K562 (cell line): ENCODE measurements around the gene SPAG4. TPM values are rescaled to one million over a fixed set of nuclear protein-coding genes. Genes with fewer than 3 reads are reported as not detected.

Experiments
- CBX3 ChIP-seq, 2 experiments: IDR thresholded peaks; 1 replicate in 1 of 2; 2 replicates in 1 of 2; pipeline ENCODE4 v1.6.1; 2012; ENCODE audit warnings: inconsistent platforms in 2 of 2, low read length in 2 of 2, borderline replicate concordance in 1 of 2, control low read depth in 1 of 2
- FOXM1 ChIP-seq, 2 experiments: fragments of 450-650 bp in 1 of 2; sonication (generic) in 1 of 2; formaldehyde crosslinking in 1 of 2; IDR thresholded peaks; 2 replicates each; pipeline versions ENCODE4 v1.6.1 to v1.9.0; 2017 to 2022; ENCODE audit warnings: low read depth in 2 of 2, mild to moderate bottlenecking in 2 of 2, missing genetic modification reagents in 1 of 2, moderate library complexity in 1 of 2
- HDAC1 ChIP-seq, 2 experiments: fragments of 450-650 bp; IDR thresholded peaks; 2 replicates each; pipeline ENCODE4 v1.6.1; 2016 to 2017; ENCODE audit warnings: inconsistent platforms in 1 of 2, mild to moderate bottlenecking in 1 of 2, moderate library complexity in 1 of 2
- ILK ChIP-seq: fragments of 450-650 bp; IDR thresholded peaks from 2 replicates; pipeline ENCODE4 v1.6.1; 2016; ENCODE audit warnings: missing genetic modification characterization, low read depth, mild to moderate bottlenecking, missing compliant biosample characterization, moderate library complexity, borderline replicate concordance
- TEAD1 ChIP-seq, 2 experiments: fragments of 450-650 bp in 1 of 2; sonication (generic) in 1 of 2; formaldehyde crosslinking; IDR thresholded peaks; 2 replicates each; pipeline versions ENCODE4 v1.4.0 to v1.8.0; 2020 to 2022; ENCODE audit warnings: mild to moderate bottlenecking in 2 of 2, missing genetic modification reagents in 1 of 2
- ZNF263 ChIP-seq: sonication (generic); formaldehyde crosslinking; IDR thresholded peaks from 2 replicates; pipeline ENCODE4 v1.8.0; 2022; ENCODE audit warnings: mild to moderate bottlenecking, missing genetic modification reagents, borderline replicate concordance
- polyA plus RNA-seq, 8 experiments: library from polyadenylated mRNA; depleted of rRNA in 4 of 8; stranded (reverse) in 5 of 8; unstranded in 3 of 8; fragments of >200 nt; fragmentation: Nextera tagmentation in 2 of 8; fragmentation: Illumina TruSeq in 1 of 8; extraction: Ambion mirVana in 2 of 8; extraction: Trizol in 1 of 8; gene quantifications; 2 replicates each; pipeline versions ENCODE4 v1.2.1 to v1.2.3, GENCODE V29; 2011 to 2014; ENCODE audit warnings: inconsistent platforms in 1 of 8, missing spikeins in 1 of 8
- total RNA-seq, 7 experiments: library from RNA; depleted of rRNA in 6 of 7; stranded (reverse); fragments of >200 nt in 6 of 7; fragmentation: Illumina TruSeq in 2 of 7; extraction: Trizol in 2 of 7; gene quantifications; 2 replicates each; pipeline versions ENCODE4 v1.2.1 to v1.2.3, GENCODE V29; 2011 to 2021; ENCODE audit warnings: low replicate concordance in 1 of 7
- TF ChIP-seq, protein P1 (sequence below): fragments of 450-650 bp; formaldehyde crosslinking; IDR thresholded peaks from 2 replicates; pipeline ENCODE4 v1.4.0; 2020; ENCODE audit warnings: mild to moderate bottlenecking, mixed read lengths
- TF ChIP-seq, protein P2 (sequence below): IDR thresholded peaks from 2 replicates; pipeline ENCODE4 v1.6.1; 2011; ENCODE audit warnings: borderline replicate concordance, low read depth, mild to moderate bottlenecking, moderate library complexity, low read length; ENCODE audit not compliant: insufficient read depth, poor library complexity, severe bottlenecking
- TF ChIP-seq, protein P3 (sequence below), 2 experiments: fragments of 200-800 bp in 1 of 2; sonication (Bioruptor generic) in 1 of 2; sonication (generic) in 1 of 2; formaldehyde crosslinking in 1 of 2; IDR thresholded peaks in 1 of 2; conservative IDR thresholded peaks in 1 of 2; 2 replicates each; pipeline versions ENCODE4 v1.5.0 to v1.6.1; 2016 to 2020; ENCODE audit warnings: missing compliant biosample characterization in 1 of 2, missing genetic modification characterization in 1 of 2, missing genetic modification reagents in 1 of 2
- TF ChIP-seq, protein P4 (sequence below): sonication (generic); formaldehyde crosslinking; IDR thresholded peaks from 2 replicates; pipeline ENCODE4 v1.4.0; 2020; ENCODE audit warnings: mild to moderate bottlenecking, missing genetic modification reagents
- TF ChIP-seq, protein P5 (sequence below): fragments of 450-650 bp; IDR thresholded peaks from 2 replicates; pipeline ENCODE4 v1.6.1; 2016; ENCODE audit warnings: borderline replicate concordance
- TF ChIP-seq, protein P6 (sequence below): sonication (generic); formaldehyde crosslinking; IDR thresholded peaks from 2 replicates; pipeline ENCODE4 v1.8.0; 2022; ENCODE audit warnings: missing genetic modification reagents, mild to moderate bottlenecking, borderline replicate concordance

The SPAG4 gene
- total and polyA plus RNA-seq, 9 of the 15 experiments (the other 6 are each of a cell fraction or from before 2014, with no cell fraction given): 1.6 to 11.4 (median 4.6) TPM

DNA sequence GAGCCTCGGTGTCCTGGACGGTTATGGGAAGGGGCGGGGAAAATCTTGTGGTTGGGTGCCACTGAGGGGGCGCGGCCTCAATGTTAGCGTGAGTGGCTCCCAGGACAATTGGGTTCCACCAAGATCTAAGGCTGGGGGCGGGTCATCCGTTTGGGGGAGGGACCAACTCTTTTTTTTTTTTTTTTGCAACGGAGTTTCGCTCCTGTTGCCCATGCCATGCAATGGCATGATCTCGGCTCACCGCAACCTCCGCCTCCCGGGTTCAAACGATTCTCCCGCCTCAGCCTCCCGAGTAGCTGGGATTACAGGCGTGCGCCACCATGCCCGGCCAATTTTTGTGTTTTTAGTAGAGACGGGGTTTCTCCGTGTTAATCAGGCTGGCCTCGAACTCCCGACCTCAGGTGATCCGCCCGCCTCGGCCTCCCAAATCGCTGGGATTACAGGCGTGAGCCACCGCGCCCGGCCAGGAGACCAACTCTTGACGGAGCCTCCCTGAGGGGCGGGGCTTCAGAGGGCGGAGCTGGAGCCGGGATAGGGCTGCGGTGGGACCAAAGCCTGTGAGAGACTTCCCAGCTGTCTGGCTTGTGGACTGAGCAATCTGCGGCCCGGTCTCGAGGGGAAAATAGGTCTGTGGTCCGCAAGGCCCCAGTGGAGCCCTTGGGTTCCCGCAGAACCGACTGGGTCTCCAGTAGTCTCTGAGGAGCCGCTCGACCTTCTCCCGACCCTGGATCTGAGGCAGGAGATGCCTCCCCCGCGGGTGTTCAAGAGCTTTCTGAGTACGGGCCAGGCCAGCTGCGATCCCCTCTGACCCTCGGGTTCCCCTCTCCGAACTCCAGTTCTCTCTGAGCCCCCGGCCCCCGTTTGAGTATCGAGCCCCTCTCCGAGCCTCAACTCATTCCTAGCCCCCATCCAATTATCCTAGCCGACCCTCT, 1.1 kb downstream of the SPAG4 start (continued):
- TF ChIP-seq, protein P1, sequence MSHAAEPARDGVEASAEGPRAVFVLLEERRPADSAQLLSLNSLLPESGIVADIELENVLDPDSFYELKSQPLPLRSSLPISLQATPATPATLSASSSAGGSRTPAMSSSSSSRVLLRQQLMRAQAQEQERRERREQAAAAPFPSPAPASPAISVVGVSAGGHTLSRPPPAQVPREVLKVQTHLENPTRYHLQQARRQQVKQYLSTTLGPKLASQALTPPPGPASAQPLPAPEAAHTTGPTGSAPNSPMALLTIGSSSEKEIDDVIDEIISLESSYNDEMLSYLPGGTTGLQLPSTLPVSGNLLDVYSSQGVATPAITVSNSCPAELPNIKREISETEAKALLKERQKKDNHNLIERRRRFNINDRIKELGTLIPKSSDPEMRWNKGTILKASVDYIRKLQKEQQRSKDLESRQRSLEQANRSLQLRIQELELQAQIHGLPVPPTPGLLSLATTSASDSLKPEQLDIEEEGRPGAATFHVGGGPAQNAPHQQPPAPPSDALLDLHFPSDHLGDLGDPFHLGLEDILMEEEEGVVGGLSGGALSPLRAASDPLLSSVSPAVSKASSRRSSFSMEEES: no peak
- TF ChIP-seq, protein P2, sequence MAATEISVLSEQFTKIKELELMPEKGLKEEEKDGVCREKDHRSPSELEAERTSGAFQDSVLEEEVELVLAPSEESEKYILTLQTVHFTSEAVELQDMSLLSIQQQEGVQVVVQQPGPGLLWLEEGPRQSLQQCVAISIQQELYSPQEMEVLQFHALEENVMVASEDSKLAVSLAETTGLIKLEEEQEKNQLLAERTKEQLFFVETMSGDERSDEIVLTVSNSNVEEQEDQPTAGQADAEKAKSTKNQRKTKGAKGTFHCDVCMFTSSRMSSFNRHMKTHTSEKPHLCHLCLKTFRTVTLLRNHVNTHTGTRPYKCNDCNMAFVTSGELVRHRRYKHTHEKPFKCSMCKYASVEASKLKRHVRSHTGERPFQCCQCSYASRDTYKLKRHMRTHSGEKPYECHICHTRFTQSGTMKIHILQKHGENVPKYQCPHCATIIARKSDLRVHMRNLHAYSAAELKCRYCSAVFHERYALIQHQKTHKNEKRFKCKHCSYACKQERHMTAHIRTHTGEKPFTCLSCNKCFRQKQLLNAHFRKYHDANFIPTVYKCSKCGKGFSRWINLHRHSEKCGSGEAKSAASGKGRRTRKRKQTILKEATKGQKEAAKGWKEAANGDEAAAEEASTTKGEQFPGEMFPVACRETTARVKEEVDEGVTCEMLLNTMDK: no peak
- TF ChIP-seq, protein P3, sequence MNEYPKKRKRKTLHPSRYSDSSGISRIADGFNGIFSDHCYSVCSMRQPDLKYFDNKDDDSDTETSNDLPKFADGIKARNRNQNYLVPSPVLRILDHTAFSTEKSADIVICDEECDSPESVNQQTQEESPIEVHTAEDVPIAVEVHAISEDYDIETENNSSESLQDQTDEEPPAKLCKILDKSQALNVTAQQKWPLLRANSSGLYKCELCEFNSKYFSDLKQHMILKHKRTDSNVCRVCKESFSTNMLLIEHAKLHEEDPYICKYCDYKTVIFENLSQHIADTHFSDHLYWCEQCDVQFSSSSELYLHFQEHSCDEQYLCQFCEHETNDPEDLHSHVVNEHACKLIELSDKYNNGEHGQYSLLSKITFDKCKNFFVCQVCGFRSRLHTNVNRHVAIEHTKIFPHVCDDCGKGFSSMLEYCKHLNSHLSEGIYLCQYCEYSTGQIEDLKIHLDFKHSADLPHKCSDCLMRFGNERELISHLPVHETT (CRISPR knock-in tag; conservative IDR thresholded peaks at IDR 0.05 in 1 of 2, IDR thresholded peaks at IDR 0.05 in 1 of 2): no peak
- TF ChIP-seq ZNF263 (CRISPR knock-in tag): no peak
- TF ChIP-seq TEAD1 (CRISPR knock-in tag; IDR thresholded peaks at IDR 0.05): peak; percentile 49 to 63; a peak in 1 of 4 replicates
- TF ChIP-seq, protein P4, sequence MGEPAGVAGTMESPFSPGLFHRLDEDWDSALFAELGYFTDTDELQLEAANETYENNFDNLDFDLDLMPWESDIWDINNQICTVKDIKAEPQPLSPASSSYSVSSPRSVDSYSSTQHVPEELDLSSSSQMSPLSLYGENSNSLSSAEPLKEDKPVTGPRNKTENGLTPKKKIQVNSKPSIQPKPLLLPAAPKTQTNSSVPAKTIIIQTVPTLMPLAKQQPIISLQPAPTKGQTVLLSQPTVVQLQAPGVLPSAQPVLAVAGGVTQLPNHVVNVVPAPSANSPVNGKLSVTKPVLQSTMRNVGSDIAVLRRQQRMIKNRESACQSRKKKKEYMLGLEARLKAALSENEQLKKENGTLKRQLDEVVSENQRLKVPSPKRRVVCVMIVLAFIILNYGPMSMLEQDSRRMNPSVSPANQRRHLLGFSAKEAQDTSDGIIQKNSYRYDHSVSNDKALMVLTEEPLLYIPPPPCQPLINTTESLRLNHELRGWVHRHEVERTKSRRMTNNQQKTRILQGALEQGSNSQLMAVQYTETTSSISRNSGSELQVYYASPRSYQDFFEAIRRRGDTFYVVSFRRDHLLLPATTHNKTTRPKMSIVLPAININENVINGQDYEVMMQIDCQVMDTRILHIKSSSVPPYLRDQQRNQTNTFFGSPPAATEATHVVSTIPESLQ (CRISPR knock-in tag): peak; percentile 94; the same call in 1 of the 2 replicates
- TF ChIP-seq ILK (tag): no peak
- peak in 1 of 2 experiments; percentile 74; a peak in 2 of 4 replicates for TF ChIP-seq HDAC1 (IDR thresholded peaks at IDR 0.05)
- TF ChIP-seq, protein P5, sequence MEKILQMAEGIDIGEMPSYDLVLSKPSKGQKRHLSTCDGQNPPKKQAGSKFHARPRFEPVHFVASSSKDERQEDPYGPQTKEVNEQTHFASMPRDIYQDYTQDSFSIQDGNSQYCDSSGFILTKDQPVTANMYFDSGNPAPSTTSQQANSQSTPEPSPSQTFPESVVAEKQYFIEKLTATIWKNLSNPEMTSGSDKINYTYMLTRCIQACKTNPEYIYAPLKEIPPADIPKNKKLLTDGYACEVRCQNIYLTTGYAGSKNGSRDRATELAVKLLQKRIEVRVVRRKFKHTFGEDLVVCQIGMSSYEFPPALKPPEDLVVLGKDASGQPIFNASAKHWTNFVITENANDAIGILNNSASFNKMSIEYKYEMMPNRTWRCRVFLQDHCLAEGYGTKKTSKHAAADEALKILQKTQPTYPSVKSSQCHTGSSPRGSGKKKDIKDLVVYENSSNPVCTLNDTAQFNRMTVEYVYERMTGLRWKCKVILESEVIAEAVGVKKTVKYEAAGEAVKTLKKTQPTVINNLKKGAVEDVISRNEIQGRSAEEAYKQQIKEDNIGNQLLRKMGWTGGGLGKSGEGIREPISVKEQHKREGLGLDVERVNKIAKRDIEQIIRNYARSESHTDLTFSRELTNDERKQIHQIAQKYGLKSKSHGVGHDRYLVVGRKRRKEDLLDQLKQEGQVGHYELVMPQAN: peak; percentile 61; the same call in 1 of the 2 replicates
- no peak for TF ChIP-seq FOXM1 (IDR thresholded peaks at IDR 0.05; ENCODE audit: low read depth)
- 0 out of 2 replicates have a peak, but pooled peaks have one; percentile 41 for TF ChIP-seq FOXM1 (CRISPR knock-in tag; IDR thresholded peaks at IDR 0.05; ENCODE audit: low read depth)
- no peak for TF ChIP-seq CBX3 (IDR thresholded peaks at IDR 0.05; ENCODE audit: borderline replicate concordance in 1 of 2, low read length in 2 of 2)
- TF ChIP-seq, protein P6, sequence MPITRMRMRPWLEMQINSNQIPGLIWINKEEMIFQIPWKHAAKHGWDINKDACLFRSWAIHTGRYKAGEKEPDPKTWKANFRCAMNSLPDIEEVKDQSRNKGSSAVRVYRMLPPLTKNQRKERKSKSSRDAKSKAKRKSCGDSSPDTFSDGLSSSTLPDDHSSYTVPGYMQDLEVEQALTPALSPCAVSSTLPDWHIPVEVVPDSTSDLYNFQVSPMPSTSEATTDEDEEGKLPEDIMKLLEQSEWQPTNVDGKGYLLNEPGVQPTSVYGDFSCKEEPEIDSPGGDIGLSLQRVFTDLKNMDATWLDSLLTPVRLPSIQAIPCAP (CRISPR knock-in tag): no peak
